Endothelial cell of umbilical vein (primary cell): Measurements from ENCODE around the gene SNORC. TPM values are rescaled to one million over a fixed set of nuclear protein-coding genes. Genes with fewer than 3 reads are reported as not detected.

ENCODE experiments used
- BruUV-seq: library from RNA; stranded (reverse); fragments of 400-500 nt; replicated peaks from 2 replicates; lab custom pipeline; 2021; lab: Mats Ljungman, UMichigan
- CTCF ChIA-PET: fragments of 300-600, 350-600 bp; sonication (Branson Sonifier 250); formaldehyde crosslinking; loops from one replicate; lab custom pipeline; 2021; ENCODE audit warnings: antibody characterized with exemption, inconsistent platforms; lab: Charles Lee
- POLR2A ChIA-PET: fragments of 300-600, 350-600 bp; sonication (Branson Sonifier 250); formaldehyde crosslinking; loops from one replicate; lab custom pipeline; 2021; ENCODE audit warnings: antibody characterized with exemption, inconsistent platforms; lab: Charles Lee
- DNase-seq: peaks from one replicate; pipeline ENCODE4 v3.0.0-alpha.2; 2011; ENCODE audit warnings: low read depth, low spot score
- FAIRE-seq: peaks from 2 replicates; lab custom pipeline; 2011; peaks lifted over from hg19 to GRCh38; lab: Jason Lieb, UNC
- H2AFZ ChIP-seq: 2 replicates; pipeline ENCODE4 v1.6.0; 2012; ENCODE audit warnings: low read depth, low read length, control low read depth, inconsistent platforms
- H3K27ac ChIP-seq: 2 replicates; pipeline ENCODE4 v1.5.1; 2011; ENCODE audit warnings: low read depth, mild to moderate bottlenecking, control low read depth, low read length, moderate library complexity; ENCODE audit not compliant: insufficient read depth
- H3K27me3 ChIP-seq, 2 experiments: 2 replicates each; pipeline versions ENCODE4 v1.6.0 to v1.6.1; 2011; ENCODE audit warnings: low read length in 2 of 2, mixed read lengths in 1 of 2; ENCODE audit not compliant: control insufficient read depth in 2 of 2, insufficient read depth in 2 of 2
- H3K36me3 ChIP-seq, 2 experiments: 2 replicates in 1 of 2; 3 replicates in 1 of 2; pipeline ENCODE4 v1.5.1; 2011; ENCODE audit warnings: low read length in 2 of 2, mild to moderate bottlenecking in 1 of 2, moderate library complexity in 1 of 2; ENCODE audit not compliant: control insufficient read depth in 2 of 2, insufficient read depth in 2 of 2; ENCODE audit errors: extremely low read depth in 1 of 2
- H3K4me1 ChIP-seq: 3 replicates; pipeline ENCODE4 v1.5.1; 2011; ENCODE audit warnings: mild to moderate bottlenecking, low read length; ENCODE audit not compliant: control insufficient read depth, insufficient read depth; ENCODE audit errors: extremely low read depth
- H3K4me2 ChIP-seq: 2 replicates; pipeline ENCODE4 v1.6.1; 2011; ENCODE audit warnings: low read length, control low read depth, mixed read lengths; ENCODE audit not compliant: insufficient read depth
- H3K4me3 ChIP-seq, 3 experiments: fragments of 200-600 bp in 1 of 3; sonication (generic), shearing (Covaris generic) in 1 of 3; replicated peaks in 1 of 3; 2 replicates each; pipeline ENCODE4 v1.5.1; 2011 to 2016; ENCODE audit warnings: control low read depth in 3 of 3, low read length in 3 of 3, mild to moderate bottlenecking in 2 of 3, inconsistent platforms in 1 of 3, low read depth in 1 of 3, moderate library complexity in 1 of 3; ENCODE audit not compliant: insufficient read depth in 1 of 3
- H3K79me2 ChIP-seq: 2 replicates; pipeline ENCODE4 v1.6.0; 2012; ENCODE audit warnings: low read length, inconsistent platforms; ENCODE audit not compliant: control insufficient read depth, insufficient read depth
- H3K9ac ChIP-seq: replicated peaks from 2 replicates; pipeline ENCODE3; 2011; ENCODE audit warnings: low read length, control low read depth; ENCODE audit not compliant: insufficient read depth; ENCODE audit errors: extremely low read depth
- H3K9me1 ChIP-seq: replicated peaks from 3 replicates; pipeline ENCODE4 v1.6.0; 2011; ENCODE audit warnings: mild to moderate bottlenecking, low read length; ENCODE audit not compliant: control insufficient read depth, insufficient read depth; ENCODE audit errors: extremely low read depth
- H3K9me3 ChIP-seq: replicated peaks from 2 replicates; pipeline ENCODE4 v1.5.1; 2012; ENCODE audit warnings: low read length, inconsistent platforms; ENCODE audit not compliant: control insufficient read depth, insufficient read depth
- H4K20me1 ChIP-seq: replicated peaks from 2 replicates; pipeline ENCODE3; 2011; ENCODE audit warnings: mild to moderate bottlenecking, low read length; ENCODE audit not compliant: control insufficient read depth, insufficient read depth; ENCODE audit errors: extremely low read depth
- CTCF ChIP-seq, 2 donors: IDR thresholded peaks; 1 replicate in 1 of 2; 2 replicates in 1 of 2; pipeline ENCODE4 v1.5.1; 2011; ENCODE audit warnings: low read length in 2 of 2, mild to moderate bottlenecking in 2 of 2, moderate library complexity in 2 of 2, control low read depth in 1 of 2, inconsistent platforms in 1 of 2, low read depth in 1 of 2; ENCODE audit not compliant: insufficient read depth in 1 of 2; ENCODE audit errors: extremely low read depth in 1 of 2
- EZH2 ChIP-seq: IDR thresholded peaks from 2 replicates; pipeline ENCODE4 v1.6.1; 2012; ENCODE audit warnings: borderline replicate concordance, low read depth, mild to moderate bottlenecking, moderate library complexity, low read length, inconsistent platforms; ENCODE audit not compliant: severe bottlenecking
- FOS ChIP-seq: IDR thresholded peaks from 2 replicates; pipeline ENCODE4 v1.6.1; 2011; ENCODE audit warnings: mild to moderate bottlenecking, low read length, moderate library complexity, borderline replicate concordance; ENCODE audit not compliant: insufficient read depth
- GATA2 ChIP-seq: IDR thresholded peaks from 2 replicates; pipeline ENCODE4 v1.7.0; 2011; ENCODE audit warnings: low read depth, mild to moderate bottlenecking, moderate library complexity, mixed read lengths, low read length; ENCODE audit not compliant: insufficient read length, insufficient read depth
- JUN ChIP-seq: IDR thresholded peaks from 2 replicates; pipeline ENCODE4 v1.6.1; 2011; ENCODE audit warnings: borderline replicate concordance, low read depth; ENCODE audit not compliant: insufficient read length, insufficient read depth
- MAX ChIP-seq: IDR thresholded peaks from 2 replicates; pipeline ENCODE4 v1.6.1; 2011; ENCODE audit not compliant: insufficient read depth, insufficient read length
- MYC ChIP-seq: IDR thresholded peaks from one replicate; pipeline ENCODE4 v1.6.1; 2011; ENCODE audit warnings: mild to moderate bottlenecking, low read depth, low read length
- POLR2A ChIP-seq: IDR thresholded peaks from 2 replicates; pipeline ENCODE4 v1.6.1; 2012; ENCODE audit warnings: low read depth, mild to moderate bottlenecking, control low read depth, low read length
- POLR2AphosphoS5 ChIP-seq: IDR thresholded peaks from 2 replicates; pipeline ENCODE4 v1.6.1; 2012; ENCODE audit warnings: low read depth, mild to moderate bottlenecking, control low read depth, low read length, moderate library complexity; ENCODE audit not compliant: insufficient read depth
- dilution Hi-C: fragments of 300-500 bp; cut with MboI; formaldehyde crosslinking; loops from one replicate; pipeline ENCODE4 v1.15.0; 2019; ENCODE audit warnings: low sequenced_read_pairs; ENCODE audit not compliant: extremely low pct_ligation_motif_present
- intact Hi-C: fragments of 100-400 bp; cut with micrococcal nuclease; formaldehyde crosslinking; loops from one replicate; pipeline ENCODE4 v1.10.0; 2022
- polyA plus RNA-seq, 4 experiments: library from polyadenylated mRNA; depleted of rRNA in 3 of 4; stranded (reverse) in 3 of 4; unstranded in 1 of 4; fragments of >200 nt; gene quantifications; 2 replicates each; pipeline versions ENCODE4 v1.2.1 to v1.2.3, GENCODE V29; 2011 to 2012; ENCODE audit warnings: missing spikeins in 1 of 4
- total RNA-seq: library from RNA; stranded (reverse); gene quantifications from 2 replicates; pipeline ENCODE4 v1.2.3, GENCODE V29; 2021

The SNORC gene
- total and polyA plus RNA-seq, 2 donors (not counting 3 experiments of a cell fraction or from before 2014, with no cell fraction given): 1.4 to 4.0 TPM

GRCh38 chr2:232882505-232883115 lies 12.5 kb downstream of the SNORC start:
- BruUV-seq: no TSS peak
- H3K27ac ChIP-seq: no peak overlapping the region
- TF ChIP-seq FOS (no peak), MAX (no peak), POLR2A (no peak), MYC (no peak), CTCF (IDR thresholded peaks at IDR 0.05; ENCODE audit: extremely low read depth in 1 of 2, insufficient read depth in 1 of 2, low read depth in 1 of 2, low read length in 2 of 2) (no peak), JUN (no peak), GATA2 (no peak), POLR2AphosphoS5 (no peak), EZH2 (no peak)

More at GRCh38 chr2:232882505-232883115, 12.5 kb downstream of the SNORC start:
- Histone ChIP-seq H2AFZ (no peak overlapping the region), H3K36me3 (no peaks in the 10 kb centered on the region), H3K9me3 (no peaks in the 10 kb centered on the region), H3K4me3 (no peak overlapping the region), H3K27me3 (no peaks in the 10 kb centered on the region), H3K4me1 (no peaks in the 10 kb centered on the region), H3K4me2 (no peak overlapping the region), H4K20me1 (no peaks in the 10 kb centered on the region), H3K9me1 (no peaks in the 10 kb centered on the region), H3K79me2 (no peaks in the 10 kb centered on the region), H3K9ac (no peak overlapping the region)
- no peak for FAIRE-seq
- DNase-seq: no peak
- intact Hi-C loops: loop anchor here (10.0 kb wide), 1 partner anchor 172 kb away; no protein-coding TSS in a partner anchor
- dilution Hi-C loops: no loop called here
- ChIA-PET POLR2A (no interaction called here), CTCF (interaction anchor here (1.6 kb wide), 1 partner anchor 19 kb away, joined by 4 read pairs; no protein-coding TSS in a partner anchor)
